LNCAP (cell line): Measurements from ENCODE around the gene HBP1.

Experiments used
- CTCF ChIP-seq: fragments of 450-650 bp; IDR thresholded peaks from 2 replicates; pipeline ENCODE4 v1.5.1; 2017; ENCODE audit warnings: mild to moderate bottlenecking

The HBP1 gene

GRCh38 chr7:107242267-107242666 lies 73.5 kb downstream of the HBP1 start:
- no peak for TF ChIP-seq CTCF

GRCh38 chr7:107244613-107245012 lies 75.8 kb downstream of the HBP1 start:
- TF ChIP-seq CTCF = no peak

- TF ChIP-seq CTCF = no peak
Measured at GRCh38 chr7:107248551-107249316, 79.9 kb downstream of the HBP1 start.

GRCh38 chr7:107251963-107252362 lies 83.2 kb downstream of the HBP1 start:
- TF ChIP-seq CTCF = no peak
